Epidermal melanocyte (primary cell): ENCODE data around the gene NPAS2.

Experiments used
- DNase-seq: peaks from one replicate; pipeline ENCODE4 v3.0.0; 2011; ENCODE audit warnings: low spot score; ENCODE audit not compliant: insufficient read length

Gene NPAS2

DNA sequence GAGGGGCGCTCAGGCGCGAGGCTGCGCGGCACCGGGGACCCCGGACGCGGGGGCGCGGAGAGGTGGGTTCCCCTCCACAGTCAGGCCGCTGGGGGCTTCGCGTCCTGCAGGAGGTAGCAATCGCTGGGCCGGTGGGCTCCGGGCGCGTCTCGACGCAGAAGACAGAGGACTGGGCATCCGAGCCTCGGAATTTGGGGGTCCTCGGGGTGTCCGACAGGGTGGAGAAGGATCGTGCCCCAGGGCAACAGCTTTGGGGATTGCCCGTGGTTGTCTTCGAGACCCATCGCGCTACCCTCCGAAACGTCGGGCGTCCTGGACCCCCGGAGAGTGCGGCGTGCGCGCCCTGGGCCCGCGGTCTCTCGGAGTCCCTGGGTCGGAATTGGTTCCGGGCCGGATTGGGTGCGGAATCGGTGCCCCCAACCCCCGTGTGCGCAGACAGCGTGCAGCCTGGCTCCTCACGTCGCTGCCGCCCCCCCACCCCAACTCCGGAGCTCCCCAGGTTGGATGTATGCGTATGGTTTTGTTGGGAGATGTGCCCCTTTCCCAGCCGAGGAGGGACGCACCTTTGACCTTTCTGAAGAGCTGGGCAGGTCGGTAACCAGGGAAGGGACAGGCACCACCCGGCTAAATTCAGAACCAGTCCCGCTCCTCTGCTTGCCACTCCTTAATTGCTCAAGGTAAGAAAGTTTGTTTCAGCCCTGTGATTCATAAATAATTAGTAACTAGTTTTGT lies 750 bp downstream of the NPAS2 start:
- no peak for DNase-seq

DNA sequence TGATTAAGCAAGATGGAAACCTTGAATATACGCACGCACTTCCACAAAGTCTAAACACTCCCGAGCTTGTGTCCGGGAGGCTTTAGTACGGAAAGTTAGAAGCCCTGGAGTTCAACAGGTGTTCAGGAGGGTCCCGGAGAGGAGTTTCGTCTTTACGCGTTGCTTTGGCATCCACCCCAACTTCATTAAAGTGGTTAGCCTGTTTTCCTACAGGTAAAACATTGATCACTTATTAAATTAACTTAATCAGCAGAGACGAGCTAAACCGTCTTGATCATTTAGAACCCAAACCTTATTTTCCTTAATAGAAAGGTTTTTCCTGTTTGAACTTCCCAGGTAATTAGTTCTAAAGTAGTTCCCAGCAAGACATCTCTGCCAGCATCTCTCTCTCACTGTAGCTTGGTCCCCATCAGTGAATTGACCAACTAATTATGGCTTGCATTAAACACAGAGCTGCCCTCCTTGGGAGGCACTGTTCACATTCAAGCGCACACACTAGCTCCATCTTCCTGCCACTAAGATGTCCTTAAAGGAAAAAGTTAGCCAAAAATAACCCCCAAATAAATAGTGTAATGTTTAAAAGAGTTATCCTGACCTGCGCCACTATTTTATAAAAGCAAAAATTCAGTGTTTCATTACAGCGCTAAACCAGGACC lies 1.4 kb downstream of the NPAS2 start:
- DNase-seq = no peak

DNA sequence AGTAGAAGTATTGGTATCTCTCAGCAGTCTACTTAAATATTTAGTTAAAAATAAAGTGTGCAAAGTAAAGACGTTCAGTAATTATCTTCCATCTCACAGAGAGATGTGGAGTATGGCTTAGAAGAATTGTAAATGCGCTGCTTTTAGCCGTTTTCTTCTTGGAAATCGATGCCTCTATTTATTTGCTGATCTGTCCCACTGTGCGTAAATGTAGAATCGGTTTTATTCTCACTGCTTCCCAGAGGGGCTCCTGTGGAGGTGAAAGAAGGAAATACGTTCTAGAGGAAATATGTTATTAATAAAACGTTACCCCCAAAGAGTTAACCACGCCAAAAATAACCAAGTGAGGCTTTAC lies 1.9 kb downstream of the NPAS2 start:
- DNase-seq = no peak

DNA sequence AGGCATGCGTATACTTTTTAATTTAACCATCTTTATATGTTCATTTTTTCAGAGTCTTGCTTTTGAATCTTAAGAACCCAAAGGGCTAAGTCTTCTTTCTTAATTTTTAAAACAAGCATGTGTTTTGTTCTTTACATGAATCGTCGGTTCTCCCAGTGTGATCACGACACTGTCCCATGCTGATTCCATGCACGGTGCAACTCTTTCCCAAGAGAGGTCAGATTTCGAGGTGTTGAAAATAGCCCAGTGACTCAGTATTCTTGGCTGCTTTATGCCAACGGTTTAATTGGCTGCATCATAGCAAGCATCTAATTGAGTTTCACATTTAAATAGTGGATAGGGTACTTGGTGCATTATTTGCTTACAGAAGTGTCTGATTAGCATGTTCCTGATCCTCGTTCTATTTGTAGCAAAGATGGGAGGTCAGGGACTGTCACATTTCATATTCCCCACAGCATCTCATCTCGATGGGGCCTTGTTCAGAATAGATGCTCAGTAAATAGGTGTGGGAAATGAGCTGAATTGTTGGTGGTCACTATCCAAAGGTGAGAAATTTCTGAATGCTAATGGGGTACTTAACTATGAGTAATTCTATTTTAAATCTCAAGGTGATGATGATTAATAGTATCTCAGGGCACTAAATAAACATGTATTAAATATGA lies 2.8 kb downstream of the NPAS2 start:
- no peak for DNase-seq

DNA sequence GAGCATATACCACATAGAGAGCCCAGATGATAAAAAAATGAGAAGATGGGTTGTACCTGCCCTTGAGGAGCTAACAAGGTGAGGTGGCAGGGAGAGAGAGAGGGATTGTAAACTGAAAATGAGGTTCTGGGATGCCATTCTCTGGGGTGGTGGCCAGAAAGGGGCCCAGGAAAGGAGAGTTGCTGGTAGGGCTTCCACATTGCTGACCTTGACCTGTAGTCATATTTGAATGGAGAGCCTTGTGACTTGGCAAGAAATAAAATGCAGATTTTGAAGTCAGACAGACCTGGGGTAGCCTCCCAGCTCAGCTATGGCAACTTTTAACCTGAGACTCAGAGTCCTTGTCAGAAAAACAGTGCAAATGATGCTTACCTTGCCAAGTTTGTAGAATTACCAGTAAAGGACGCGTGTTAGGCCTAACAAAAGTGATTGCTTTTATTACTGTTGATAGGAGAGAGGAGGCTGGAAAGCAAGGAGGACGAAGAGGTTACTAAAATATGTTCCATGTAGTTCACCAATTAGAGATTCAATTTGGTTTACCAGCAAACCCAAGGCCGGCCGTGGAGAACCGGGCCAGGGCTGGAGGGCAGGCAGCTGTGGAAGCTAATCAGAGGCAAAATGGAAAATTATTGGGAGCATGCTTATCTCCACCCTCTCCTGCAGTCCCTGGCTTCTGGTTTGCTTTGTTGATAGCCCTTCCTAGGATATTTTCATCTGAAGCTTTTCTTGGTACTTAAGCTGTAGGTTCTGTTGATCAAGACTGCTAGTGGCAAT lies 3.9 kb downstream of the NPAS2 start:
- DNase-seq = no peak

DNA sequence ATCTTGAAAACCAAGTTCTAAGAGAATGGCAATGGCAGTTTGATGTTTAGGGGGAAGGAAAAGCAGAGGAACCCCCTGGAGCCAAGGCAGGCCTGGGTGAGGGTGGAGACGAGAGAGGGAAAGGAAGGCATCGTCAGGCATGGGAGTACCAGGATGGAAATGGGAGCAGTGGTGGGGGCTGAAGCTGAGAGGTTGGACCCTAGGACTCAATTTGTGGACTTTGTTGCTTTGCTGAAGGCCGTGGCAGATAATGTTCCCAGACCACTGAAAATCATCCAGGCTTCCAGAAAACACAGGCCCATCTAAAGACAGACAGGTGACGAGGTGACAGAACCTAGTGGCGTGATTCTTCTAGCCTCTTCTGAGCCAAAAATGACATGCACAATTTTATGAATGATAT lies 4.9 kb downstream of the NPAS2 start:
- DNase-seq = no peak

DNA sequence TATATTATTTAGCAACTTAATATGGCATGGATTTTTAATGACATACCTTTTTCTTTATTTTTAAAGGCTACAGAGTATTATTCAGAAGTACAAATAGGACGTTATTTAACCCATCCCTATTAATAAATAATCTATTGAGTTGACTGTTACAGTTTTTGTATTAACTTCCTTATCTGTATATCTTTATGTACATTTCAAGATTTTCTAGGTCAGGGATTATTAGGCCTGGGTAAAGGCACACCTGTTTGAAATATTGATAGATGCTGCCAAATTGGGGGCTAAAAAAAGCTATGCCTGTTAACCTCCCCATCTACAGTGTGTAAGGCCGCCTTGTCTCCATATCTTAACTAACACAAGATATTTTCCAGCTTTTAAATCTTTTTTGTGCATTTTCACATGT lies 6.6 kb downstream of the NPAS2 start:
- DNase-seq = no peak

DNA sequence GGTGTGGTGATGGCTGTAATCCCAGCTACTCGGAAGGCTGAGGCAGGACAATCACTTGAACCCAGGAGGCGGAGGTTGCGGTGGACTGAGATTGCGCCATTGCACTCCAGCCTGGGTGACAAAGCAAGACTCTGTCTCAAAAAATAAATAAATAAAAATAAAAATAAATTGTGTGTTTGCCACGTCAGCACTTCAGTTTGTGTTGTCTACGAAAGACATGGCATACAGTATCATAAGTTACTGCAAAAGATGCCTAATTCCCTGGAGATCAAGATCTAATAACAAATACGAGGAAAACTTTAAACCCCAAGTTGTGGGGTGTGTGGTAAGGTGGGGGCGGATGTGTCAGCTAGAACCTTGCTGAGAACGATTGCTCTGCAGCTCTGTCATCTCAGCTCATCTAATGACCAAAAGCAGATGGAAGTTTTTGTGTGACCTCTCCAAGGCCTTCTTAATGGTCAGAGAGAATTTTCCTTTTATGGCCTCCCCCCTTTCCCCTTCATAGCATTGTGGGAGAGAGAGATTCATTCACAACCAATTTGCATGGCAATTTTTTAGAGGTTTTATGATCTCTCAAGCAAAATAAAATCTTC lies 11.3 kb downstream of the NPAS2 start:
- DNase-seq = peak; percentile 18

DNA sequence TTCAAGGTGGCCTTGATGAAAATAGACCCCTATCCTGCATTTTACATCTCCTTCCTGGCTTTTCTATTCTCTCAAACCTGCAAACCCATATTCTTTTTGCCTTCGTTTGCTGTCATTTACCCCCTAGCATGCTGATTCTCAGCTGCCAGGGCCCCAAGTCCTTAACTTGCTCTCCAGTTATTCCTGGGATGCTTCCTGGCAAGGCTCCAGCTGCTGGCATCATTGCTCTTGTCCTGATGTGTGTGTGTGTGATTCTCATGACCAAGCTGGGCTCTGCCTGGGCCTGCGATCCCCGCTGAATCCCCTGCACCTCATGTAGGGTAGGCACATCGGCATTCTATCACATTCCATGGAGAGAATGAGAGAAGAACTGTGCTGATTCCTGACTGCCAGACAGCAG lies 11.9 kb downstream of the NPAS2 start:
- DNase-seq = peak; percentile 6

DNA sequence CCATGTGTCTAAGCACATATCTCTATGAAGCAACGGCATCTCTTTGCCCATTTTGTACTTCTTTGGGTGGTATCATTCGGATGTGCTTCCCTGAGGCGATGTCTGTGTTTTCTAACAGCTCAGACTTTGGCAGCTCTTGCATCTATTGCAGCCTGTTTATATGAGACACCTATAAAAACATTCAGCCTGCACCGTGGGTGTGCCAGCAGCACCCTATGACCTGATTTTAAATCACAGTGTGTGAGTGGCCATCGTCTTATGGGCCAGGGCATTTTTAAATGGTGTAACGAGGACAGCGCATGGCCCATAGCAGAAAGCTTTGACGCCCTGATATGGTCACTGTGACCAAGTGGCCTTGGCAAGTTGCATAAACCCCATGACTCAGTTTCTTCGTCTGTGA lies 12.9 kb downstream of the NPAS2 start:
- DNase-seq = no peak

DNA sequence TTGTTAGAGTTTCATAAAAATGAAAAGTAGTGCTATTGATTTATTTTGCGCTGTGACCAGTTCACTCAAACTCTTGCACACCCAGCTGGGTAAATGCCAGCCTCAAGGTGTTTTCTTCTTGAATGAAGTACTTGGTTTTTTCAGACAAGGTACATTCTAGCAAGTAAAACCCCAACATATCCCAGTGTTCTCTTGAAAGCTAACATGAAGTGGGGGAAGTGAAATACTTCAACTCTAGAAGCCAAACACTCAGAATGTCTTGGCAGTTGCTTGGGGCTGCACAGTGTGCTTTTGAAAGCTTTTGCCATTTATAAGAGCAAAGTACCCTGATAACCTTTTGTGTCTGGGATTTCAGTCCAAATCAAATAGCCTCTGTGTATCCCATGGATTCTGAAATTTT lies 13.4 kb downstream of the NPAS2 start:
- DNase-seq = no peak

DNA sequence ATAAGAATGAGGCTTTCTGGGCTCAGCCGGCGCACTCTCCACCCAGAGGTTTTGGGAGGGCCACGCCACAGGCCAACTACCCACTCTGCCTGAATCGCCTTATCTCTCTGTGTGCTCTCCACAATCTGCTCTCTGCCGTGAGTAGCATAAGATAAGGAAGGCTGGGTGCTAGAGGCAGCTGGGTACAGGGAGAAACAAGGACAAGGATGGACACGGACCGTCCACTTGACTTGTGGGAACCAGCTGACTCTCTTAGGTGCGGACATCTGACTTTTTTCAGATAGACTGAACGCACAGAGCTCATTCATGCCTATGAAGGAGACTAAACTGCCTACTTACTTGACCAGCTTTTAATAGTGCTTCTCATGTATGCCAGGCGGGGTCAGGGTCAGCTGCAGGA lies 14.3 kb downstream of the NPAS2 start:
- DNase-seq = no peak

DNA sequence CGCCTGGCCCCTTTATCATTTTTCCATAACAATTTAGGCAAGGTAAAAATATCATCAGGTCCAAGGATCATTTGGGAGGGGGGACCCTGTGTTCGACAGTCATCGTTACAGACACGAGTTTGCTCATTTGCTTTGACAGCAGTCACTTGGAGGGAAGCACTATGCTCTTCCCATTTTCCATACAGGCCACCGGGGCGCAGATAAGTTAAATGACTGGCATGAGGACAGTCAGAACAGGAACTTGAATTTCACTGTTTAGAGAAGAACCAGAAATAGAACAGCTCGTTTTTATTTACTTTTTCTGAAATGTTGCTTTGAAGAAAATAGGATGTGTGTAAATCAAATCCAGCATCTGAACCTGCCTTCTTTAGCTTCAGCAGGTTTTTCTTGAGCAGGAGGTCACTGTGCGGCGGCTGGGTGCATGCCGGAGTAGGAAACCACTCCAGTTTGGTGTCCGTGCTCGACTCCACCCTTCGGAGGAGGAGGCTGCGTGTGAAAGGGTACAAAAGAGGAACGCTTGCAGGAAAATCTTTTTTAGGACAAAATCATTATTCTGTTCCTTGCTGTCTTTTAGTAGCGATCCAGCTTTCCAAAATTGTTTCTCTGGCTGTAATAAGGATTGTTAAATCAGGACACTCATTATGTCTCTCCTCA lies 15.2 kb downstream of the NPAS2 start:
- no peak for DNase-seq

DNA sequence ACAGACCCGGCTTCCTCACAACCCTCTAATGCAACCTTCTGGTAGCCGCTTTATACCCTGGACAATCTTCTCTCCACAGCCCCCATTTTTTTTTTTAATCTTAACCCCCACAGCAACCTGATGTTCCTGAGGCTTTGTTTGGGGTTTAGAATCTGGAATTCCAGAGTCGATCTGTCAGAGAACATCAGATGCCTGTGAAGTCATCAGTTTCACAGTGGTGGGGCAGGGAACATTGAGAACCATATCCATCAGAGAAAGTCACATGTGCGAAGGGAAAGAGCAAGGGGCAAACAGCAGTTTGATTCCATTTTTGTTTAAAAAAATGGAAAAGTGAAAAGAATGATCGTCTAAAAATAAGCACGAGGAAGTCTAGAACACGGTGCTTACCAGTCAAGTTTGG lies 20.6 kb downstream of the NPAS2 start:
- DNase-seq = no peak

DNA sequence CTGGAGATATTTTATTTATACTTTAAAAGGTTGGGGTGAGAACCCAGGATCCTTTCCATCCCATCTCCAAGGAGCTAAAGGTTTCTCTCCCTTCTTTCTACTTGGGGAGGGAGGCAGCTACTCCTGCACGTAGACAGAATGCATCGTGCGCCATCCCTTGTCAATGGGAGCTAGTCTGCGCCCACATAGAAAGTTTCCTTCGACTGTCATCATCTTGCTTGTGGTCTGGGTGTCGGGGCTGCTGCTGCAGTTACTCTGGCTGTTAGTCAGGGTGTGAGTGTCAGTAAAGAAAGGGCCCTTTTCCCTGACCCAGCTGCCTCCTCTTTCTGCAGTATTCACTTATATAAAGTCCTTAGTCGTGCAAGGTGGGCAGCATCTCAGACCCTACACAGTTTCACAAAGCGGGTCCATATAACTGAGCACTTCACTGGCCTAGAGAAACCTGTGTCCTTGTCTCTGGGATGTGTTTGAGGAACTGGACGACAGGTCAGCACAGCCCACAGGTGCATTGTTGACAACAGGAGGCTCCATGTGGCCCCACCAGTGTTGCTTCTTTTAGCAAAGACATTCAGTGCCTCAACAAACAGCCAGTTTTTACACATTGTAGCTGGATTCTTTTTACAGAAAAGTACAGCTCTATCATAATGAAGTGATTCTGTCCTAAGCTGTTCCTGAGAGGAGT lies 22.4 kb downstream of the NPAS2 start:
- DNase-seq = no peak

DNA sequence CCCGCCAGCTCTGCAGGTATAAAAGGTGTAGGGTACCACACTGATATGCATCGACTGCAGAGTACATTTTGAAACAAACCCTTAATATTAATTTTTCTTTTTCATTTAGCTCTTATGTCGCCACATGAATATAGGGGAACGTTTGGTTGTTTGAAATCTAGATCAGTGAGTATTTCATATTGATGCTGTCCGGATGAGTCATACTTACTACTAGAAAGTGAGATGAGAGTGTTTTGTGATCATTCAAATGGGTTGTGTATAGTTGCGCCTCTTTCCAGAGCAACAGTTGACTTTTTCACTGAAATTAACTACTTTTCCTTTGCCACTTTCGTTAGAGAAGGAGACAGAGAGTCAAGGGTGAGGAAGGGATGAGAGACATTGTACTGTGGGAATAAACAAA lies 24.6 kb downstream of the NPAS2 start:
- no peak for DNase-seq

DNA sequence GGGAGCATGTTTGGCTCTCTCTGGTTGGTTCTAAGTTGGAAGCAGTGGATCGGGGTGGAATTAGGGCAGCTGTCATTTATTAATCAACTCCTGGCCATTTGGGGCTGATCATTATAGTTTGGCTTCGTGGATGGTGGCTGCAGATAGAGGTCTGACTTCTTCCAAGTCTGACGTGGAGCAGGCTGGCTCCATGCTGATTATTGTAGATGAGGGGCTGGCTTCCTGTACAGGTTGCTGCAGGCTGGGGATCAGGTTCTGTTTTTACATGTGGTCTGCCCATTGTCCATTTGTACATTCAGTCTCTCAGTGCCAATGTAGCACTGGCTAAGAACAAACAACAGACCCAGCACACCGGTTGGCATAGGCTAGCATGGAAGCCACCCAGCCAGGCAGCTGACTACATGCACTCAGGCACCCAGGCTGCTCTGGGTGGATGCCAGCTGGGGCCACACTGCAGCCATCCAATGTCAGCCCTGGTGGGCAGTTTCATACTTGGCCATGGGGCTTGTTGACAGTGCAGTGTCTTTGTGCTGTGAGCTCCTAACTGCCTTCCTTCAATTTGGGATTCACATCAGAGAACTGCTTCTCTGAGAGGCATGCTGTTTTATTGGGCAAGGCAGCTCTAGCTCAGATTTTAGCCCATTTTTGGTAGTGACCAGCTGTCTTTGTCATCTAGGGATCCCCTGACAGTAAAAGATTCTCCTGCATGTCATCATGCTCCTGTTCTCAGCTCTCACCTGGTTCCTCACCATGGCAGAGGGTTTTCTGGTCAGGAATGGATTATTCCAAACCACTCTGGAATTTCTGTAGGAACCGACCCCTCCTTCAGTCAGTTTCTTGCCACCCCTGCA lies 25.4 kb downstream of the NPAS2 start:
- DNase-seq = no peak

DNA sequence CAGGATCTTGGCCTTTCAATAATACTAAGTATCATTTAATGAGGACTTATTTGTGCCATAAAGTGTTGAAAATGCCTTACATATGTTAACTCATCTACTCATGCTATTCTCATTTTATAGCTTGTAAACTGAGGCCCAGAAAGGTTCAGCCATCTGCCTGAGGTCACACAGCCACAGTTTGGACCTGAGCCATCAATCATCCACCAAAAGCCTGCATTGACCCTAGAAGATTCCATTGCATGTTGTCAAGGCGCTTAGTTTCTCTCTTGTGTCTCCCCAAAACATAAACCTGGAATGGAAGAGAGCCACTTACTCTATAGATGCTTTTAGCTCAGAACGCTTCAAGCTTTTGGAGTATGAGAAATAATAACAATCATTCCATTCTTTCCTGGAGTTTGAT lies 26.8 kb downstream of the NPAS2 start:
- no peak for DNase-seq

DNA sequence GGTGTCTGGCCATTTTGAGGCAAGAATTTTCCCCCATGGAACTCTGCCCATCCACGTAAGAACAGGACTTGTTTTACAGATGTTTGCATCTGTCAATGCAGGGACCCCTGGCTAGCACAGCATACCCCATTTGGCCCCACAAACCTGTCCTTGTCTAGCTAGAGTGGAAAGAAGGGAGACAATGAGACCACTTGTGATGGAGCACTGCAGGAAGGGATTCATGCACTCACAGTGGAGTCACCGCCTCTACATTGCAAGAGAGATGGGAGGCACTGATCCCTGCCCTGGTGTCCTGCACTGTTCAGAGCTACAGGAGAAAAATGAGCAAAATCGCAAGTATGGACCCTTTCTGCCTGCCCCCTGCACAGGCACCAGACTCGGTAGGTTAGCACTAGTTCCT lies 32.5 kb downstream of the NPAS2 start:
- DNase-seq = no peak
